ENCODE data around the gene LYAR. TPM values are rescaled to one million over a fixed set of nuclear protein-coding genes. Genes with fewer than 3 reads are reported as not detected.
"Not testable (repeated sequence)": the region's sequence is repeated elsewhere in the genome, so short reads cannot be mapped to it uniquely, and the experiment has no call there.

LYAR gene
- total and polyA plus RNA-seq, 10 donors, result 13.5 to 29.3 (median 21.9) TPM

DNA sequence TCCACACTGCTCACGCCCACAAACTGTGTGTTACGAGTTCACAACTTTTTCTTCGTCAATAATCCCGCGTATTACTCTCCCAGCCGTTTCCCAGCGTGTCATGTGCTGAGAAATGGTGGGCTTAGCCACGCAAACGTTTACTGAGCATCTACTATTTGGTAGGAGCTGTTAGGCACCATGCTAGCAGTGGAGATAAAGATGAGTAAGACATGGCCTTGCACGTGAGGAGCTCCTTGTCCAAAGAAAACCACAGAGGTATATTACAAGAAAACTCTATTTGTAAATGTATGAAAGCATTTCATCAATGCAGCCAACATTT, 41.1 kb downstream of the LYAR start:
- peak overlapping the region; percentile 91 to 96 (median 94) for H3K27ac ChIP-seq
- TF ChIP-seq POLR2A (IDR thresholded peaks at IDR 0.05), result no peak
- TF ChIP-seq, protein P1, sequence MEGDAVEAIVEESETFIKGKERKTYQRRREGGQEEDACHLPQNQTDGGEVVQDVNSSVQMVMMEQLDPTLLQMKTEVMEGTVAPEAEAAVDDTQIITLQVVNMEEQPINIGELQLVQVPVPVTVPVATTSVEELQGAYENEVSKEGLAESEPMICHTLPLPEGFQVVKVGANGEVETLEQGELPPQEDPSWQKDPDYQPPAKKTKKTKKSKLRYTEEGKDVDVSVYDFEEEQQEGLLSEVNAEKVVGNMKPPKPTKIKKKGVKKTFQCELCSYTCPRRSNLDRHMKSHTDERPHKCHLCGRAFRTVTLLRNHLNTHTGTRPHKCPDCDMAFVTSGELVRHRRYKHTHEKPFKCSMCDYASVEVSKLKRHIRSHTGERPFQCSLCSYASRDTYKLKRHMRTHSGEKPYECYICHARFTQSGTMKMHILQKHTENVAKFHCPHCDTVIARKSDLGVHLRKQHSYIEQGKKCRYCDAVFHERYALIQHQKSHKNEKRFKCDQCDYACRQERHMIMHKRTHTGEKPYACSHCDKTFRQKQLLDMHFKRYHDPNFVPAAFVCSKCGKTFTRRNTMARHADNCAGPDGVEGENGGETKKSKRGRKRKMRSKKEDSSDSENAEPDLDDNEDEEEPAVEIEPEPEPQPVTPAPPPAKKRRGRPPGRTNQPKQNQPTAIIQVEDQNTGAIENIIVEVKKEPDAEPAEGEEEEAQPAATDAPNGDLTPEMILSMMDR (IDR thresholded peaks at IDR 0.05 in 8 of 11, conservative IDR thresholded peaks at IDR 0.05 in 3 of 11), result no peak
- TF ChIP-seq POLR2AphosphoS5 (IDR thresholded peaks at IDR 0.05), result no peak

DNA sequence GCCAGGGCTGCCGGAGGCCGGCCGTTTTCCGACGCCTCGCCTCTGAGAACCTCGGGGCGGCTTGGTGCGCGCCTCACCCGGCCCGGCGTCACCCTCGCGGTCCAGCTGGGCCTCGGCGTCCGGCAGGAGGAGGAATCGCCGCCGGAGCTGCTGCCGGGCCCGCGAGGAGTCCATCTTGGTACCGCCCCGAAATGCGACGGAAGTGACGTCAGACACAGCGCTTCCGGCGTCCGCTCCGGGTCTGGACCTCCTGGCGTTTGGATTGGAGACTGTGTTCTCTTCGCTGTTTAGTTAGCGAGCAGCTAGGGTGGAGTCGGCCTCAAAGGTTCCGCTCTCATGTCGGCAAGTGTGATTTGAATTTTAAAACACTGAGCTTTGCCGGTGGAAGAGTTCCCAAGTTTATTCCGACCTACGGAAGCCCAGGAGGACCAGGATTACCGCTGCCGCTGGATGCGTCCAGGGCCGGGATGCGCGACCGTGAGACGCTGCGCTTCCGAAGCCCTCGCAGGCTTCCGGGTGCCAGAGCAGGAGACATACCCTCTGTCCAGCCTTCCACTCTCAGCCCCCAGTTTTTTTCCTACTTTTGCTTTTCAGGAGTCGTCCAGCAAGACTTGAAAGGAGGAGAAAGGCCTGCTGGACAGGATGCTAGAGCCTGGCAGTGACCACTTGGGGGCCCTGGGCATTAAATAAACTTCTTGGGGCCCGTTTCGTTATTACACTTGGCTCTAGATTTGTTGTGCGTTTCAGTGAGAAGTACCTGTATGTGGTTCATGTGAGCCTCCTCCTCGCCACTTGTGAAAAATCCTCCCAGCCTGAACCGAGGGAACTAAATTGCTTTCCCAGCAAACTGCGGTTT, 41.7 kb downstream of the LYAR start, which contains the start of gene TMEM128:
Gene TMEM128, minus strand, starts transcription at position 195 of the 856 bp plus-strand sequence. Its CDS starts 21 bp downstream, at position 174.
- Histone ChIP-seq H3K4me1 (peaks cover 20 to 46% (median 29%) of the 10 kb centered on the region in 6 donors), H3K36me3 (peaks cover 0 to 29% (median 23%) of the 10 kb centered on the region in 6 donors), H3K27me3 (replicated peaks in 1 of 7) (peaks cover 0 to 3% (median 0%) of the 10 kb centered on the region in 7 donors), H3K9me3 (no peaks in the 10 kb centered on the region), H3K4me3 (peak within 1 kb of the TSS; percentile 64 to 87 (median 80)), H3K27ac (peak within 1 kb of the TSS; percentile 91 to 96 (median 94))
- TF ChIP-seq POLR2AphosphoS5 (IDR thresholded peaks at IDR 0.05), result peak; percentile 94 to 96 (median 95)
- TF ChIP-seq POLR2A (IDR thresholded peaks at IDR 0.05), result peak in 1 of 3 donors; percentile 65
- TF ChIP-seq, protein P1 (IDR thresholded peaks at IDR 0.05 in 8 of 11, conservative IDR thresholded peaks at IDR 0.05 in 3 of 11), result peak in 9 of 11 experiments; percentile 16 to 52 (median 29)
- DNase-seq, result peak; percentile 97
- WGBS, 5 donors, result 1 to 4% (median 2%) methylated on average over 31 to 62 of the region's 62 CpGs
- intact Hi-C loops (cut with DNase I; ENCODE audit: low total_unique reads), result no loop called here

More for the DNA sequence above, 41.1 kb downstream of the LYAR start:
- 35 to 66% (median 38%) methylated on average over 10 of the region's 10 CpGs for WGBS, 5 donors
- Histone ChIP-seq H3K36me3 (peaks cover 0 to 23% (median 18%) of the 10 kb centered on the region in 6 donors), H3K4me3 (peak overlapping the region; percentile 64 to 87 (median 80)), H3K27me3 (replicated peaks in 1 of 7) (peaks cover 0 to 5% (median 0%) of the 10 kb centered on the region in 7 donors), H3K4me1 (peaks cover 20 to 46% (median 29%) of the 10 kb centered on the region in 6 donors), H3K9me3 (no peaks in the 10 kb centered on the region)
- intact Hi-C loops (cut with DNase I; ENCODE audit: low total_unique reads), result no loop called here
- no peak for DNase-seq

DNA sequence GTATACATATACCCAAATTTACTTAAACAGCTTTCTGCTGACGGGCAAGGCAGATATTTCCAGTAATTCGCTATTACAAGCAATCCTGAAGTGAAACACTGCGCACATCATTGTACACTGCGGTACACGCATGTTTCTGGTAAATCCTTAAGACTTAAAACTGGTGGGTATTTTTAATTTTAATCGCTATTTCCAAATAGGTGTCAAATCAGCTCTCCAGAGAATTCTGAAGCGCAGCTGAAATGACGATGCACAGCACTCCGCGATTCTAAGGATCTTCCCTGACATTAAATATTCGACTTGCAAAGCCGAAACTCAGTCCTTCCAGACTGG, 42.3 kb downstream of the LYAR start:
- TF ChIP-seq POLR2AphosphoS5 (IDR thresholded peaks at IDR 0.05) (no peak), POLR2A (IDR thresholded peaks at IDR 0.05) (no peak)
- TF ChIP-seq, protein P1 (IDR thresholded peaks at IDR 0.05 in 8 of 11, conservative IDR thresholded peaks at IDR 0.05 in 3 of 11), result no peak
- Histone ChIP-seq H3K36me3 (peaks cover 0 to 35% (median 26%) of the 10 kb centered on the region in 6 donors), H3K9me3 (no peaks in the 10 kb centered on the region), H3K27me3 (replicated peaks in 1 of 7) (no peaks in the 10 kb centered on the region), H3K4me3 (peak overlapping the region; percentile 64 to 87 (median 80)), H3K27ac (peak overlapping the region; percentile 91 to 96 (median 94)), H3K4me1 (peaks cover 20 to 43% (median 29%) of the 10 kb centered on the region in 6 donors)
- 0 to 2% (median 1%) methylated on average over 10 to 12 of the region's 12 CpGs for WGBS, 5 donors
- no peak for DNase-seq
- intact Hi-C loops (cut with DNase I; ENCODE audit: low total_unique reads), result no loop called here

DNA sequence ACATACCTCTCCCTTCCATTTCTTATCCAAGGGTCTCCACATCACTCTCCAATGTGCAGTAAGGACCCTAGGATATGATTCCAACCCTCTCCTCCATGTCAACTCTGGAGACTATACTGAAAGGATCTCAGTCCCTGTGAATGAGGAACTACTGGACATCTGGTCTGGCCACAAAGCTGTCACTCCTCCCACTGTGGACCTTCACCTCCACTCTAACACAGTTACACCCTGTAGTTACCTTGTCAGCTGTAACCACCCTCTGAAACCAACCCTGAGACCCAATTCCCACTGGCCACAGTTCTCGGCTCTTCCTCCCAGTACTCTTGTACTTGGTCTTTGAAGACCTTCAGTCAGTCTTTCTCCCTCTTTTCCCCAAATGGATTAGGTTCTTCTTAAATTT, 44.8 kb downstream of the LYAR start:
- H3K4me3 ChIP-seq, result no peak overlapping the region
- peaks cover 2 to 60% (median 46%) of the 10 kb centered on the region in 6 donors for H3K36me3 ChIP-seq
- H3K27ac ChIP-seq, result no peak overlapping the region
- no peaks in the 10 kb centered on the region for H3K9me3 ChIP-seq
- peak; percentile 33 for DNase-seq
- TF ChIP-seq POLR2AphosphoS5 (IDR thresholded peaks at IDR 0.05) (no peak), POLR2A (IDR thresholded peaks at IDR 0.05) (no peak)
- TF ChIP-seq, protein P1 (IDR thresholded peaks at IDR 0.05 in 8 of 11, conservative IDR thresholded peaks at IDR 0.05 in 3 of 11), result no peak
- H3K4me1 ChIP-seq, result peaks cover 20 to 42% (median 29%) of the 10 kb centered on the region in 6 donors
- 82 to 100% (median 90%) methylated on average over 1 of the region's 1 CpG for WGBS, 5 donors
- intact Hi-C loops (cut with DNase I; ENCODE audit: low total_unique reads), result no loop called here
- H3K27me3 ChIP-seq (replicated peaks in 1 of 7), result no peaks in the 10 kb centered on the region

DNA sequence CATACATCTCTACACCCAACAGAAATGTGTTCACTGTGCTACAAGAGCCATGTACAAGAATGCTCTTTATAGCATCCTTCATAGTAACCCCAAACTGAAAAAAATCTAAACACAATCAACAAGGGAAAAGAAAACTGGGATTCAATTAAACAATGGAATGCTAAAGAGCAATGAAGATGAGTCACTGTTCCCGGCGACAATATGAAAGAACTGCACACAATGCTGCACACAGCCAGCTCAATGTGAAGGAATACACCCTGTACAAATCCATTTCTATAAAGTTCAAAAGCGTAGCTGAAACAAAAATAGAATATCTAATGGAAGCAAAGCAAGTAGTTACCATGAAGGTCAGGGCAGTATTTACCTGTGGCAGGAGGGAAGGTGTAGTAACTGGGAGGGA, 50.4 kb downstream of the LYAR start:
- intact Hi-C loops (cut with DNase I; ENCODE audit: low total_unique reads); H3K27ac ChIP-seq; H3K4me3 ChIP-seq; H3K4me1 ChIP-seq; H3K9me3 ChIP-seq; DNase-seq; H3K27me3 ChIP-seq (replicated peaks in 1 of 7): not testable (repeated sequence)
- WGBS, 5 donors, result 95 to 96% (median 96%) methylated on average over 3 of the region's 3 CpGs
- H3K36me3 ChIP-seq, result peaks cover 2 to 100% (median 72%) of the 10 kb centered on the region in 6 donors
